GM19463 (cell line): Measurements from ENCODE around the gene PRTN3.

Experiments used
- ATAC-seq: cut with Tn5 transposase; IDR thresholded peaks from one replicate; pipeline ENCODE4 v1.9.1; 2021; ENCODE audit warnings: mild to moderate bottlenecking, moderate library complexity; ENCODE audit not compliant: unreplicated experiment

Gene PRTN3

GRCh38 chr19:803099-803561, 37.7 kb upstream of the PRTN3 start:
- ATAC-seq = no peak

- ATAC-seq = no peak
Observed at GRCh38 chr19:803686-804418, 36.9 kb upstream of the PRTN3 start.

GRCh38 chr19:804419-805165, 36.2 kb upstream of the PRTN3 start:
- ATAC-seq = no peak

- no peak for ATAC-seq
Observed at GRCh38 chr19:805166-805551, 35.6 kb upstream of the PRTN3 start.

- no peak for ATAC-seq
Observed at GRCh38 chr19:805600-806550, 34.9 kb upstream of the PRTN3 start.

- no peak for ATAC-seq
Observed at GRCh38 chr19:806815-807421, 33.9 kb upstream of the PRTN3 start.

- ATAC-seq = no peak
Observed at GRCh38 chr19:807627-808422, 33.0 kb upstream of the PRTN3 start.

- ATAC-seq = no peak
Observed at GRCh38 chr19:808423-808775, 32.4 kb upstream of the PRTN3 start.

- ATAC-seq = no peak
Observed at GRCh38 chr19:810077-810855, 30.5 kb upstream of the PRTN3 start.

GRCh38 chr19:810883-811489, 29.8 kb upstream of the PRTN3 start:
- ATAC-seq = no peak

- ATAC-seq = no peak
Observed at GRCh38 chr19:811506-812048, 29.2 kb upstream of the PRTN3 start.

GRCh38 chr19:812049-812746, 28.6 kb upstream of the PRTN3 start:
- no peak for ATAC-seq

GRCh38 chr19:812747-813218, 28.0 kb upstream of the PRTN3 start:
- no peak for ATAC-seq

- no peak for ATAC-seq
Observed at GRCh38 chr19:813219-814151, 27.3 kb upstream of the PRTN3 start.

- no peak for ATAC-seq
Observed at GRCh38 chr19:814152-815078, 26.4 kb upstream of the PRTN3 start.
